GM12865 (cell line): ENCODE data around the gene IPP.
A peak's percentile ranks its signal among the peaks of the same experiment; 100 is the strongest.

Source experiments
- DNase-seq: peaks from one replicate; pipeline ENCODE4 v3.0.0; 2010; ENCODE audit warnings: low read depth
- H3K4me3 ChIP-seq: 2 replicates; pipeline ENCODE4 v1.5.1; 2011; ENCODE audit warnings: mild to moderate bottlenecking, low read depth, low read length, control low read depth
- TF ChIP-seq, protein P1 (sequence below): IDR thresholded peaks from 2 replicates; pipeline ENCODE4 v1.5.1; 2011; ENCODE audit warnings: low read length, control low read depth, low read depth, inconsistent platforms; ENCODE audit not compliant: insufficient read depth; ENCODE audit errors: missing control alignments

The IPP gene

DNA sequence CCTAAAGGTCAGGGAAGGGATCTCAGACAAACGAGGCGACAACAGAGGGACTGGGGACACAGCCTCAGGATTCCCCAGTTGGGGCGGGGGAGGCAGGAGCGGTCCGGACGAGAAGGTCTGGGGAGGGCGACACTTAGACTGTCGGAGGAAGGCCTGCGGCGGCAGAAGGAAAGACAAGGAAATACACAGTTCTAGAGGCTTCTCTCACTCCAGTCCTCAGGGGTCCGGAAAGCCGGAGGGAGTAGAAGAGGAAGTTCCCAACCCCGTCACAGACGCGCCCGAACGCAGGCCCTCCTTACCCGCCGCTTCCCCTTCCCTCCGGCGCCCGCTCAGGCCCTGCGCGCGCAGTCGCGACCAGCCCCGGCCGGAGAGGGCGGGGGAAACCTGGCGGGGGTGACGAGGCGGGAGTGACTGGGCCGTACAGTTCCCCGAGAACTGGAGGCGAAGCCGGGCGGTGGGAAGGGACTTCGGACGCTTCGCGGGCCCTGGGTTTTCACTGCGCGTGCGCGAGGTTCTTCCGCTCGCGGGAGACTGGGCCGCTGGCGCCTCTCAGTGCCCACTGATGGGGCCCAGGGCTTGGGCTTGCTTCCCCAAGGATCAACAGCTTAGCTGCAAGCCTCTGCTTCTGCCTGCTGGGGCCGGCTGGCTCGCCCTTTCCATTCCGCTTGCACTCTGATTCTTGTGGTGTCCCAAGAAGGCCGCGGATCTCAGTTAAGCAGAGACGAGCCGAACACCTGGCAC, at the start of gene IPP:
TSS of gene IPP (minus strand) at position 356 of the 741 bp plus-strand sequence. CDS start 4,242 bp downstream, outside the sequence.
- peak within 1 kb of the TSS; percentile 76 for H3K4me3 ChIP-seq
- peak; percentile 99 for DNase-seq
- TF ChIP-seq, protein P1, sequence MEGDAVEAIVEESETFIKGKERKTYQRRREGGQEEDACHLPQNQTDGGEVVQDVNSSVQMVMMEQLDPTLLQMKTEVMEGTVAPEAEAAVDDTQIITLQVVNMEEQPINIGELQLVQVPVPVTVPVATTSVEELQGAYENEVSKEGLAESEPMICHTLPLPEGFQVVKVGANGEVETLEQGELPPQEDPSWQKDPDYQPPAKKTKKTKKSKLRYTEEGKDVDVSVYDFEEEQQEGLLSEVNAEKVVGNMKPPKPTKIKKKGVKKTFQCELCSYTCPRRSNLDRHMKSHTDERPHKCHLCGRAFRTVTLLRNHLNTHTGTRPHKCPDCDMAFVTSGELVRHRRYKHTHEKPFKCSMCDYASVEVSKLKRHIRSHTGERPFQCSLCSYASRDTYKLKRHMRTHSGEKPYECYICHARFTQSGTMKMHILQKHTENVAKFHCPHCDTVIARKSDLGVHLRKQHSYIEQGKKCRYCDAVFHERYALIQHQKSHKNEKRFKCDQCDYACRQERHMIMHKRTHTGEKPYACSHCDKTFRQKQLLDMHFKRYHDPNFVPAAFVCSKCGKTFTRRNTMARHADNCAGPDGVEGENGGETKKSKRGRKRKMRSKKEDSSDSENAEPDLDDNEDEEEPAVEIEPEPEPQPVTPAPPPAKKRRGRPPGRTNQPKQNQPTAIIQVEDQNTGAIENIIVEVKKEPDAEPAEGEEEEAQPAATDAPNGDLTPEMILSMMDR, result no peak

DNA sequence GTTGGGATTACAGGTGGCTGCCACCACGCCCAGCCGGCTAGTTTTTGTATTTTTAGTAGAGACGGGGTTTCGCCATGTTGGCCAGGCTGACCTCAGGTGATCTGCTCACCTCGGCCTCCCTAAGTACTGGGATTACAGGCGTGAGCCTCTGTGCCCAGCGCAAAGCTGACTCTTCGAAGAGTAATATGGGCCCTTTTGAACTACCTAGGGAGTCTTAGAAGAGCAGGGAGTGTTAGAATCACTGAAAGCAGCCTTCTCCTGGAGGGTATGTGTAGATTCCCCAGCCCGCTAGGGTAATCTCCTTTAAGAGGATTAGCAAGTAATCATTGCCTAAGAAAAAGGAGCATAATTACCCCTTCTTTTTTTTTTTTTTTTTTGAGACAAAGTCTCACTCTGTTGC, 46.5 kb upstream of the IPP start:
- TF ChIP-seq, protein P1, result no peak
- H3K4me3 ChIP-seq, result no peak overlapping the region
- no peak for DNase-seq

DNA sequence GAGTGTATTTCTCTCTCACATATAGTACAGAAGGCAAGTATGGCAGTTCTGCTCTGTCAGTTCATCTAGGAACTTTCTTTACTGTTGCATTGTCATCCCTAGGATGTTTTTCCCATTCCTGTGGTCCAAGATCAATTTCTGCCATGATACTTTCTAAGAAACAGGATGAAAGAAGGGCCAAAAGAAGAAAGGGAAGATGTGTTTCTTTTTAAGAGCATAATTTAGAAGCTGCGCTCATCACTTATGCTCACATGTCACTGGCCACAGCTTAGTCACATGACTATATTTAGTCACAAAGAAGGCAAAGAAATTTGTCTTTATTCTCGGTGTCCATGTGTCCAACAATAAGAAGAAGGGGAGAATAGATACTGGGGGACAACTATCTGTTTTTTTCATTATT, 45.9 kb upstream of the IPP start:
- no peak overlapping the region for H3K4me3 ChIP-seq
- no peak for DNase-seq
- TF ChIP-seq, protein P1, result no peak

DNA sequence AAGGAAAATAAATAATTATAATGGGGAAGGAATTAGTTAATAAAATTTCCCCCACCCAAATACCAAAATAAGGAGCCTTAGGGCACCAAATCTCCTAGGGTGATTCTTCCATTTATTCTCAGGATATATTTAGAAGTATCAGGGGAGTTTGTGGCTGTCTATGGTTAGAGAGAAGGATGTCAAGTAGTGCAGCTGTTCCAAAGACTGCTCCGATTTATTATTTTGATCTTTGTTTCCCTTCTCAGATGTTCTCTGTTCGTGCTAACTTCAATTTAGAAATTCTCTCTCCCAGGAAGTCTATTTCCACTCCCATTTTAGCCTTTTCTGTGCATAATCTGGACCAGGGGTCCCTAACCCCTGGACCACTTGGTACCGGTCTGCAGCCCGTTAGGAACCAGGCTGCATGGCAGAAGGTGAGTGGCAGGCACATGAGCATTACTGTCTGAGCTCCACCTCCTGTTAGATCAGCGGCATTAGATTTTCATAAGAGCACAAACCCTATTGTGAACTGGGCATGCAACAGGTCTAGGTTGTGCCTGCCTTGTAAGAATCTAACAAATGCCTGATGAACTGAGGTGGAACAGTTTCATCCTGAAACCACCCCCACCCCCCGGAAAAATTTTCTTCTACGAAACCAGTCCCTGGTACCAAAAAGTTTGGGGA, 43.6 kb upstream of the IPP start:
- peak; percentile 38 for DNase-seq
- H3K4me3 ChIP-seq, result no peak overlapping the region
- TF ChIP-seq, protein P1, result peak; percentile 10

DNA sequence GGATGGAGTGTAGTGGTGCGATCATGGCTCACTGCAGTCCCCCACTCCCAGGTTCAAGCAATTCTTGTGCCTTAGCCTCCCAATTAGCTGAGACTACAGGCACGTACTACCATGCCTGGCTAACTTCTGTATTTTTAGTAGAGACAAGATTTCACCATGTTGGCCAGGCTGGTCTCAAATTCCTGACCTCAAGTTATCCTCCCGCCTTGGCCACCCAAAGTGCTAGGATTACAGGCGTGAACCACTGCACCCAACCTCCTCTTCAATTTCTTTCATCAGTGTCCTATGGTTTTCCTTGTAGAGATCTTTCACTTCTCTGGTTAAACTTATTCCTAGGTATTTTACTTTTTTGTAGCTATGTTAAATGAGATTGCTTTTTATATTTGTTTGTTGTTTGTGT, 42.3 kb upstream of the IPP start:
- TF ChIP-seq, protein P1, result no peak
- H3K4me3 ChIP-seq, result no peak overlapping the region
- DNase-seq, result no peak

DNA sequence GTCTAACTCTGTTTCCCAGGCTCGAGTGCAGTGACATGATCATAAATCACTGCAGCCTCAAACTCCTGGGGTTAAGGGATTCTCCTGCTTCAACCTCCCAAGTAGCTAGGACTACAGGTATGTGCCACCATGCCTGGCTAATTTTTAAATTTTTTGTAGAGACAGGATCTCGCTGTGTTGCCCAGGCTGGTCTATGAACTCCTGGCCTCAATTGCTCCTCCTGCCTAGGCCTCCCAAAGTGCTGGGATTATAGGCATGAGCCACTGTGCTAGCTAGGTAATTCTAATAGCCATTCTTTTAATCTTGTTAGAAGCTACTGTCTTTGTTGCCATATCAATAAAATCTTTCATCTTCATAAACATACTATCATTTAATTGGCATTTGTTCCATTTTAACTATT, 39.1 kb upstream of the IPP start:
- H3K4me3 ChIP-seq, result no peak overlapping the region
- no peak for DNase-seq
- TF ChIP-seq, protein P1, result no peak

DNA sequence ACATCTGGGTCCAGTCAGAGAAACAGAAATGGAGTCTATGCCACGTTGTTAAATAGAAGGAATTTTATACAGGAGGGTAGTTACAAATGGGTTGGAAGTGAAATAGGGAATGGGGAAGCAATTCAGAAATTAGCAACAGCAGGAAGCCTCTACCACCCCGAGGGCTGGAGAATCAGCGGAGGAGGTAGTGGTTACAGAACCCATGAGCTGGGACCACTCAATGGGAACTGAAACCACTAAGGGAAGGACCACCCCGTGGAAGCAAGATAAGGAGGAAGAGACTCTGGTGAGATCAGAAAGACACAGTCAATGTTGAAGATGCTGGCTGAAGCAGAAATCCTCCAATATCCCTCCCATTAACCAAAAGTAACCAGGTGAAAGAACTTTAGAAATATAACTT, 37.5 kb upstream of the IPP start:
- no peak for DNase-seq
- H3K4me3 ChIP-seq, result no peak overlapping the region
- TF ChIP-seq, protein P1, result no peak
